ENCODE results near the gene ALK.

The ALK gene

DNA sequence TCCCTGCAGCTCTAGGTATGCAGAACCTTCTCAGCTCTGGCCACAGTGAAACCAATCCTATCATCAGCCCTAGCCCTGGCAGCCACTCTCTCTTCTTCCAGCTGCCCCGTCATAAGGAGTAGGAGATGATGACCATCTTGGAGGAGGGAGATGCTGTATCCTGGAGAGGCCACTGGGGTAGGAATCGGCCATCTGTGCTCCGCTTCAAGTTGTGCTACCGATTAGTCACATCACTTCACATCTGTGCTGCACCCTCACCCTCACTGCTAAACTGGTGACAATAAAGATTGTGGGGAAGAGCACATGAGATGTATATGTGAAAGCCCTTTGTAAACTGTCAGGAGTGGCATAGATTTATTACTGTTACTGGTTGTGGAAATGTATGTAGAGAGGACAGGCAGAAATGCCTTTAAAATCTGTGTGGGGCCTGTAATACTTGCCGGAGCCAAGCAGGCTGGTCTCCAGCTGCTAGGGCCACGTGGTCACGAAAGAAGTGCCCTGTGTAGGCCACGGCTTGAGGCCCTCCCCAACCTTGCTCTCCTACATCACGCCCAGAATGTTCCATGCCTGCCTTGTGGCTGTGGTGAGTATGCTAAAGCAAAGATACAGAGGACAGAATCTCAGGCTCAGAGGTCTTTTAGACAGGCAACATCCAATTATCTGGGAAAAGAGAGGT, 569.3 kb downstream of the ALK start:
- H3K9me3 Mint-ChIP-seq: no peaks in the 10 kb centered on the region
- ATAC-seq (no peak), DNase-seq (ENCODE audit: low spot score in 2 of 2) (no peak)
- H3K36me3 Mint-ChIP-seq: no peaks in the 10 kb centered on the region
- H3K4me3 Mint-ChIP-seq: no peak overlapping the region
- H3K4me1 Mint-ChIP-seq: no peaks in the 10 kb centered on the region
- no peak overlapping the region for H3K27ac Mint-ChIP-seq

DNA sequence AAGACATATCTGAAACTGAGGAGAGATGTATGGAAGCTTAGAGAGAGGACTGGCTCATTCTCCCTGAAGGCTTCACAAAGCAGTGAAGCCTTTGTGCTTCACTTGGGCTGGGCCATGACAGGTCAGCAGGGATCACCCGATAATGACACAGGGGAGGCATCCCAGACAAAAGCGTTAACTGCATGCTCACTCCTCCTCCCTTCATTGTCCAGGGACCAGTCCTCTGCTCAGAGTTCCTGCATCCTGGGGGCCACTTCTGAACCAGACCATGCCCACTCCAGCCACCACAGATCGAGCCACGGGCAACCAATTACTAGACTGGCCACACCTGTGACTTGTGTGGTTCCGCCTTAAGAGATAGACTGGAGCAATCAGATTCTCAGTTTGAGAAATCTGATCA, 570.1 kb downstream of the ALK start:
- no peaks in the 10 kb centered on the region for H3K9me3 Mint-ChIP-seq
- DNase-seq (ENCODE audit: low spot score in 2 of 2) (no peak), ATAC-seq (no peak)
- H3K4me3 Mint-ChIP-seq: no peak overlapping the region
- H3K4me1 Mint-ChIP-seq: no peaks in the 10 kb centered on the region
- H3K36me3 Mint-ChIP-seq: no peaks in the 10 kb centered on the region
- H3K27ac Mint-ChIP-seq: no peak overlapping the region

DNA sequence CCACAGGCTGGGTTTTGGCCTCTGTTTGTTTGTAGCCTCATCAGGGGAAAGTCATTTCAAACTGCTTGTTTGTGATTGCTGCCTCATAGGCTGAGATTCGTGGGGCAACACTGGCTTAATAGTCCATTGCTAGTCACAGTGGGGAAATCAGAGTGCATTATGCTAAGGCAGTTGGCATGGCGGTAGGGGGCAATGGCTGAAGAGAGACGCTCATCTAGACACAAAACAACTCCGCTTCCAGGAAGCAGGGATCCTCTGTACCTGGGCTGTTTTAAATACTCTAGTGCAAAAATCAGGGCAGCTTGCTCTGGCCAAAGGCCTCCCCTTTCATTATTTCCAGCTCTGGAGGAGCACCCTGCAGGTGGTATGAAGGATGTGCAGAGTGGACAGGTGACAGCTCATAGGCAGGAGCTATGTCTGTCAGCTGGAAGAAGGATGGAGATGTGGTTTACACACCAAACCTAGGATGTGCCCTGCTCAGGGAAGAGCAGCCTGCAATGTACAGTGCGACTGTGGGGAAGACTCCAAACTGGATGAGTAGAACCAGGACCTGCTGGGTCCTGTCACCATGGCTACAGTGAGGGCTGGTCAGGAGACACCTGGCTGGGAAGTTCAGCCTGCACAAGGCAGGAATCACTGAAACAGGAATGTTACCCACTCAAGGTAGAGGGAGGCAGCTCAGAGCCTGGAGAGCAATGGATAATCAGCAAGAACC, 571.9 kb downstream of the ALK start:
- no peak for DNase-seq (ENCODE audit: low spot score in 2 of 2)
- ATAC-seq: no peak
- no peak overlapping the region for H3K4me3 Mint-ChIP-seq
- no peaks in the 10 kb centered on the region for H3K4me1 Mint-ChIP-seq
- no peaks in the 10 kb centered on the region for H3K36me3 Mint-ChIP-seq
- no peaks in the 10 kb centered on the region for H3K9me3 Mint-ChIP-seq
- no peak overlapping the region for H3K27ac Mint-ChIP-seq

GRCh38 chr2:29347774-29348461, 573.5 kb downstream of the ALK start:
- H3K36me3 Mint-ChIP-seq: no peaks in the 10 kb centered on the region

DNA sequence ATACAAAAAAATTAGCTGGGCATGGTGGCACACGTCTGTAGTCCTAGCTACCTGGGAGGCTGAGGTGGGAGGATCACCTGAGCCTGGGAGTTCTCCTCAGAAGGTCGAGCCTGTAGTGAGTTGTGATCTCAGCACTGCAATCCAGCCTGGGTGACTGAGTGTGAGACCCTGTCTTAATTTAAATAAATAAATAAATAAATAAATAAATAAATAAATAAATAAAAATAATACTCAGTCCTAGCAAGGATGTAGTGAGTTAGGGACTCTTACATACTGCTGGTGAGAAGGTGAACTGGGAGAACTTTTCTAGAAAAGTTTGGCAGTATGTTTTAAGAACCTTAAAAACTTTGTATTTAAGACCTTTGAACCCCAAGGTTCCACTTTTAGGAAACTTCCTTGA, 576.1 kb downstream of the ALK start:
- H3K27ac Mint-ChIP-seq: no peak overlapping the region
- no peak overlapping the region for H3K4me3 Mint-ChIP-seq
- no peaks in the 10 kb centered on the region for H3K36me3 Mint-ChIP-seq
- ATAC-seq: no peak
- H3K4me1 Mint-ChIP-seq: no peaks in the 10 kb centered on the region
- no peak for DNase-seq (ENCODE audit: low spot score in 2 of 2)
- no peaks in the 10 kb centered on the region for H3K9me3 Mint-ChIP-seq

More at GRCh38 chr2:29347774-29348461, 573.5 kb downstream of the ALK start:
- H3K27ac Mint-ChIP-seq: no peak overlapping the region
- H3K9me3 Mint-ChIP-seq: no peaks in the 10 kb centered on the region
- no peak overlapping the region for H3K4me3 Mint-ChIP-seq
- DNase-seq (ENCODE audit: low spot score in 2 of 2) (no peak), ATAC-seq (no peak)
- H3K4me1 Mint-ChIP-seq: no peaks in the 10 kb centered on the region

GRCh38 chr2:29343830-29344229, 577.6 kb downstream of the ALK start:
- Mint-ChIP-seq H3K4me1 (no peaks in the 10 kb centered on the region), H3K9me3 (no peaks in the 10 kb centered on the region), H3K36me3 (no peaks in the 10 kb centered on the region), H3K4me3 (no peak overlapping the region), H3K27ac (no peak overlapping the region)
- ATAC-seq: no peak
- DNase-seq (ENCODE audit: low spot score in 2 of 2): no peak

DNA sequence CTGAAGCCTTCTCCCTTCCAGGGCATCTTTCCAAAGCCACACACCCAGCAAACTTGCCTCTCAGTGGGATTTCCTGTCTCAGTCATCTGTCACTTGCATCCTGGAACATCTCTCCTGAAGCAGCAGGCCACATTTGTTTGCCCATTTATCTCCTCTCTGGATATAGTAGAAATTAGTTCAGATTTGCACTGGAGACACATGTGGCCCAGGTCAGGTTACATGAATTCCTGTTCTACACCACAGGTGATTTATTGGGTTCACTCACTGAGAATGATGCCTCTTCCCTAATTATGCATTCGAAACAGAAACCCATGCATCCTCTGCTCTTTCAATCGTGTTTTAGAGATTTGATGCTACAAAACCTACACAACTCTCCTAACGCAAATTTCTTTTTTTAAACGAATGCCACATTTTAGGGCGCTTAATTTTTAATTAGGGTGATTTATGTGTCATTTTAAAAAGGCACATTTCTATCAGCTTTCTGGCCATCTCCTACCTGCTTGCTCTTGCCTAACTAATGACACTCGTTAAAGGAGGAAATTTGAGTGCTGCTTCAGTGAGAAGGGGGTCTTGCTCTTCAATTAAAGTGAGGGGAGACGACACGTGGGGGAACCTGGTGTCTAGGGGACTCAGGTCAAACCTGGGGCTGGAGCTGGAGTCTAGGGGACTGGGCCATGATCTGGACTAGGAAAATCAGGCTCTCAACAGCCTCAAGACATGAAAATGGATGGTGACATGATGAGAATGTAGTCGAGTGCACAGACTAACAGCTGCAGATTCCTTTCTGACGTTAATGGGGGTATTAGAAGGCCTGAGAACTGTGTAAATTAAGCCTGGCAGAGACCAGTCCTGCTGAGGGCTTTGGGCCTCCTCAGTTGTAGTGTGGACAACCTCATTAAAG, 584.8 kb downstream of the ALK start:
- ATAC-seq (no peak), DNase-seq (ENCODE audit: low spot score in 2 of 2) (no peak)
- Mint-ChIP-seq H3K4me1 (peaks cover 8% of the 10 kb centered on the region), H3K36me3 (no peaks in the 10 kb centered on the region), H3K4me3 (no peak overlapping the region), H3K9me3 (no peaks in the 10 kb centered on the region), H3K27ac (no peak overlapping the region)

GRCh38 chr2:29335396-29335795, 586.0 kb downstream of the ALK start:
- H3K4me3 Mint-ChIP-seq: no peak overlapping the region
- H3K36me3 Mint-ChIP-seq: no peaks in the 10 kb centered on the region
- no peak overlapping the region for H3K27ac Mint-ChIP-seq
- ATAC-seq: no peak
- no peaks in the 10 kb centered on the region for H3K9me3 Mint-ChIP-seq
- DNase-seq (ENCODE audit: low spot score in 2 of 2): no peak
- peaks cover 8% of the 10 kb centered on the region for H3K4me1 Mint-ChIP-seq

- Mint-ChIP-seq H3K36me3 (no peaks in the 10 kb centered on the region), H3K27ac (no peak overlapping the region), H3K4me3 (no peak overlapping the region), H3K9me3 (no peaks in the 10 kb centered on the region), H3K4me1 (peaks cover 8% of the 10 kb centered on the region)
- ATAC-seq (no peak), DNase-seq (ENCODE audit: low spot score in 2 of 2) (no peak)
Observed at GRCh38 chr2:29334706-29335105, 586.7 kb downstream of the ALK start.

- Mint-ChIP-seq H3K27ac (no peak overlapping the region), H3K4me3 (no peak overlapping the region), H3K9me3 (no peaks in the 10 kb centered on the region), H3K36me3 (no peaks in the 10 kb centered on the region), H3K4me1 (peaks cover 8% of the 10 kb centered on the region)
- DNase-seq (ENCODE audit: low spot score in 2 of 2): no peak
- no peak for ATAC-seq
Observed at GRCh38 chr2:29332540-29332939, 588.8 kb downstream of the ALK start.

DNA sequence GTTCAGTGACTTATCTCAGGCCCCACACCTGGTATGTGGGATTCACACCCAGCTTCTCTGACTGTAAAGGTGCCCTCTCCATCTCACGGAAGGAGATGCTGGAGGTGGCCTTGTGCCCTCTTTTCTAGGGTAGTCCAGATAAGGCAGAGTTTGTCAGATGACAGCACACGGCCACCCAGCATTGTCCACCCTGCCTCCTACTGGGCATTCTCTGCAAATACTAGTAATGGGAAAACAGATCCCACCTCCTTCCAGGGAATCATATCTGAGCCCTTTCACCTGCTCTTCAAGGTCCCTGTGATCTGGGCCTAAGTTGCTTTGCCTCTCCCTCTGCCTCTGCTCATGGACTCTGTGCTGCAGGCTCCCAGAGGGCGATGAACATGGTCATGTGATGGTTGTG, 591.5 kb downstream of the ALK start:
- no peak overlapping the region for H3K4me3 Mint-ChIP-seq
- H3K27ac Mint-ChIP-seq: no peak overlapping the region
- peak; percentile 17 for ATAC-seq
- no peaks in the 10 kb centered on the region for H3K36me3 Mint-ChIP-seq
- no peaks in the 10 kb centered on the region for H3K9me3 Mint-ChIP-seq
- H3K4me1 Mint-ChIP-seq: peaks cover 10% of the 10 kb centered on the region
- DNase-seq (ENCODE audit: low spot score in 2 of 2): no peak

GRCh38 chr2:29326926-29327325, 594.5 kb downstream of the ALK start:
- H3K27ac Mint-ChIP-seq: no peak overlapping the region
- H3K9me3 Mint-ChIP-seq: no peaks in the 10 kb centered on the region
- no peaks in the 10 kb centered on the region for H3K36me3 Mint-ChIP-seq
- peaks cover 15% of the 10 kb centered on the region for H3K4me1 Mint-ChIP-seq
- ATAC-seq: no peak
- DNase-seq (ENCODE audit: low spot score in 2 of 2): no peak
- H3K4me3 Mint-ChIP-seq: no peak overlapping the region

- Mint-ChIP-seq H3K36me3 (no peaks in the 10 kb centered on the region), H3K9me3 (no peaks in the 10 kb centered on the region), H3K4me3 (no peak overlapping the region), H3K27ac (no peak overlapping the region), H3K4me1 (peaks cover 15% of the 10 kb centered on the region)
- ATAC-seq (peak; percentile 66), DNase-seq (ENCODE audit: low spot score in 2 of 2) (no peak)
Observed at GRCh38 chr2:29325544-29325943, 595.8 kb downstream of the ALK start.

- ATAC-seq (no peak), DNase-seq (ENCODE audit: low spot score in 2 of 2) (no peak)
- Mint-ChIP-seq H3K36me3 (no peaks in the 10 kb centered on the region), H3K9me3 (no peaks in the 10 kb centered on the region), H3K4me3 (no peak overlapping the region), H3K27ac (peak overlapping the region; percentile 29), H3K4me1 (peaks cover 15% of the 10 kb centered on the region)
Observed at GRCh38 chr2:29323961-29324360, 597.4 kb downstream of the ALK start.

DNA sequence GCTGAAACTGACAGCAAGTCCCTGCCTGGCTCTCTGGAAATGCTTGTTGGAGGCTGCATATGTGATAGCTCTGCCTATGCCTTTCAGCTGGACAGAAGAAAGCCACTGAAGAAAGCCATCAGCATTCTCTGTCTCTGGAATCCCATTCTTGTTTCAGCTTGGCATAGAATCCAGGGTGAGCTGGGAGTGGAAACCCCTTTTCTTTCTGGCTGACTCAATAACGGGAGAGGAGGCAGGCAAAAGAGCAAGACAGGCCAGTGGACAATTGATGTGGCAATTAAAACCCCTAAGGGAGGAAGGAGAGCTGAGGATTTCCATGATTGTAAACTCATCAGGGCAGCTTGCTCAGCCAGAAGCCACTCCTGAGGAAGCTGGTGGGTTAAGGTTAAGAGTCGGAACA, 598.1 kb downstream of the ALK start:
- Mint-ChIP-seq H3K9me3 (no peaks in the 10 kb centered on the region), H3K36me3 (no peaks in the 10 kb centered on the region), H3K27ac (peak overlapping the region; percentile 29), H3K4me3 (no peak overlapping the region), H3K4me1 (peaks cover 15% of the 10 kb centered on the region)
- DNase-seq (ENCODE audit: low spot score in 2 of 2) (no peak), ATAC-seq (no peak)

All from stimulated activated effector memory CD8-positive, alpha-beta T cell treated with anti-CD3 and anti-CD28 coated beads, Interleukin-12 subunit alpha, Interleukin-12 subunit beta, amount 100 ng/mL, for 72 hours (primary cell).